ENCODE measurements around the gene NAB2.

DNA sequence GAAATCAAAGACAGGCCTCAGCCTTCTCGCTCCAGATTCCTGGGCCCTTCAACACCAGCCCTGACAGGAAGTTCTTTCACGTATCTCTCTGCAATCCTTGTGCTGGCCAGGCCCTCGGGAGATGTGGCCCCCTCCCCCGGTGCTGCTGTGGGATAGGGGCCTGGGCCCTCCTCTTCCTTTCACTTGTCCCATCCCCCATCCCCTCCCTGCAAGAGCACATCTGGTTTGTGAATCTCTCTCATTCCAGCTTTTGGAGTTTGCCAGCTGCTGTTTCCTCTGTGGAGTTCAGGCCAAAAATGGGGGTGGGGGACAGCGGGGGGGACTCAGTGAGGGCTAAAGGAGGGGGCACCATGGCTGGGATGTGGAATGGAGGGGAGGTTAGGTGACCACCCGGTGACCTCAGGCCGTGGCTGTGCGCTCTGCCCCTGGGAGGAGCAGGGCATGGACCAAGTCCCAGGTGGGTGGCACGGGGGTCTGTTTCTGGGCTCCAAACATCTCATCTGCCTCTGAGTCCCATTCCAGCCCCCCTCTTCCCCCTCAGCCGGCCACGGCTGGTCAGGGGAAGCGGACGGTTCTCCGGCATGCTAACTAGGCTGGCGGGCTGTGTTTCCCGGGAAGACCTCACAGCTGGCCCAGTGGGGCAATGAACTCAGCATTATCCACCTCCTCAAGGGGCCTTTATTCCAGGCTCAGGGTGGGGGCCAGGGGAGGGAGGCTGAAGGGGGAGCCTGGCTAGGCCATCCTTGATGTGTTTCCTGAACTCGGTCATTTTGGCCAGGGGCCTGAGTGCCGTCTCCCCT is 46.8 kb downstream of the NAB2 start:
- TF ChIP-seq, protein P1, sequence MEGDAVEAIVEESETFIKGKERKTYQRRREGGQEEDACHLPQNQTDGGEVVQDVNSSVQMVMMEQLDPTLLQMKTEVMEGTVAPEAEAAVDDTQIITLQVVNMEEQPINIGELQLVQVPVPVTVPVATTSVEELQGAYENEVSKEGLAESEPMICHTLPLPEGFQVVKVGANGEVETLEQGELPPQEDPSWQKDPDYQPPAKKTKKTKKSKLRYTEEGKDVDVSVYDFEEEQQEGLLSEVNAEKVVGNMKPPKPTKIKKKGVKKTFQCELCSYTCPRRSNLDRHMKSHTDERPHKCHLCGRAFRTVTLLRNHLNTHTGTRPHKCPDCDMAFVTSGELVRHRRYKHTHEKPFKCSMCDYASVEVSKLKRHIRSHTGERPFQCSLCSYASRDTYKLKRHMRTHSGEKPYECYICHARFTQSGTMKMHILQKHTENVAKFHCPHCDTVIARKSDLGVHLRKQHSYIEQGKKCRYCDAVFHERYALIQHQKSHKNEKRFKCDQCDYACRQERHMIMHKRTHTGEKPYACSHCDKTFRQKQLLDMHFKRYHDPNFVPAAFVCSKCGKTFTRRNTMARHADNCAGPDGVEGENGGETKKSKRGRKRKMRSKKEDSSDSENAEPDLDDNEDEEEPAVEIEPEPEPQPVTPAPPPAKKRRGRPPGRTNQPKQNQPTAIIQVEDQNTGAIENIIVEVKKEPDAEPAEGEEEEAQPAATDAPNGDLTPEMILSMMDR (IDR thresholded peaks at IDR 0.05): no peak
- no peak for TF ChIP-seq POLR2A (IDR thresholded peaks at IDR 0.05)
